Keratinocyte (primary cell): ENCODE data around the gene SMC5. TPM values are rescaled to one million over a fixed set of nuclear protein-coding genes. Genes with fewer than 3 reads are reported as not detected.

Experiments used
- DNase-seq: peaks from one replicate; pipeline ENCODE4 v3.0.0-alpha.2; 2011; ENCODE audit warnings: low read depth, missing footprints, low spot score
- FAIRE-seq: peaks from 2 replicates; lab custom pipeline; 2011; peaks lifted over from hg19 to GRCh38; lab: Jason Lieb, UNC
- H2AFZ ChIP-seq: 2 replicates; pipeline ENCODE4 v1.6.0; 2012; ENCODE audit warnings: low read length, control low read depth, inconsistent platforms; ENCODE audit not compliant: control insufficient read depth
- H3K27ac ChIP-seq: 2 replicates; pipeline ENCODE4 v1.5.1; 2011; ENCODE audit warnings: low read length; ENCODE audit not compliant: control insufficient read depth, insufficient read depth
- H3K27me3 ChIP-seq: 3 replicates; pipeline ENCODE4 v1.6.0; 2011; ENCODE audit warnings: low read length; ENCODE audit not compliant: control insufficient read depth, insufficient read depth; ENCODE audit errors: extremely low read depth
- H3K36me3 ChIP-seq, 2 experiments: 2 replicates in 1 of 2; 3 replicates in 1 of 2; pipeline ENCODE4 v1.5.1; 2011; ENCODE audit warnings: low read length in 2 of 2, mild to moderate bottlenecking in 1 of 2; ENCODE audit not compliant: control insufficient read depth in 2 of 2, insufficient read depth in 2 of 2; ENCODE audit errors: extremely low read depth in 1 of 2
- H3K4me1 ChIP-seq: 3 replicates; pipeline ENCODE4 v1.5.1; 2011; ENCODE audit warnings: low read length; ENCODE audit not compliant: control insufficient read depth, insufficient read depth; ENCODE audit errors: extremely low read depth
- H3K4me2 ChIP-seq: 3 replicates; pipeline ENCODE4 v1.6.0; 2011; ENCODE audit warnings: low read depth, low read length; ENCODE audit not compliant: control insufficient read depth, insufficient read depth; ENCODE audit errors: extremely low read depth
- H3K4me3 ChIP-seq, 3 experiments: fragments of 200-600 bp in 1 of 3; sonication (generic) in 1 of 3; 2 replicates in 2 of 3; 3 replicates in 1 of 3; pipeline ENCODE4 v1.5.1; 2011 to 2016; ENCODE audit warnings: low read length in 3 of 3, mild to moderate bottlenecking in 3 of 3, control low read depth in 2 of 3, inconsistent platforms in 1 of 3, low read depth in 1 of 3, mixed read lengths in 1 of 3, mixed run types in 1 of 3, moderate library complexity in 1 of 3; ENCODE audit not compliant: control insufficient read depth in 2 of 3, insufficient read depth in 2 of 3; ENCODE audit errors: extremely low read depth in 1 of 3
- H3K79me2 ChIP-seq: 2 replicates; pipeline ENCODE4 v1.6.0; 2012; ENCODE audit warnings: low read length; ENCODE audit not compliant: control insufficient read depth, insufficient read depth
- H3K9ac ChIP-seq: 3 replicates; pipeline ENCODE4 v1.6.0; 2011; ENCODE audit warnings: low read length; ENCODE audit not compliant: control insufficient read depth, insufficient read depth; ENCODE audit errors: extremely low read depth
- H3K9me1 ChIP-seq: 3 replicates; pipeline ENCODE4 v1.6.0; 2011; ENCODE audit warnings: low read length; ENCODE audit not compliant: control insufficient read depth, insufficient read depth; ENCODE audit errors: extremely low read depth
- H3K9me3 ChIP-seq: 2 replicates; pipeline ENCODE4 v1.5.1; 2012; ENCODE audit warnings: low read depth, low read length; ENCODE audit not compliant: control insufficient read depth
- H4K20me1 ChIP-seq: 3 replicates; pipeline ENCODE4 v1.6.0; 2011; ENCODE audit warnings: low read length; ENCODE audit not compliant: control insufficient read depth, insufficient read depth; ENCODE audit errors: extremely low read depth
- EZH2 ChIP-seq: IDR thresholded peaks from one replicate; pipeline ENCODE4 v1.6.1; 2012; ENCODE audit warnings: inconsistent platforms, mild to moderate bottlenecking, low read length, moderate library complexity
- dilution Hi-C: fragments of 300-500 bp; cut with MboI; formaldehyde crosslinking; loops from one replicate; pipeline ENCODE4 v1.7.0; 2020; ENCODE audit warnings: low sequenced_read_pairs; ENCODE audit not compliant: extremely low pct_ligation_motif_present
- polyA plus RNA-seq, 5 experiments: library from polyadenylated mRNA; depleted of rRNA in 3 of 5; stranded (reverse) in 3 of 5; stranded (forward) in 1 of 5; unstranded in 1 of 5; fragments of >200 nt; gene quantifications; 1 replicate in 1 of 5; 2 replicates in 3 of 5; 3 replicates in 1 of 5; pipeline versions ENCODE4 v1.2.1 to v1.2.3, GENCODE V29; 2011 to 2012; ENCODE audit warnings: missing spikeins in 2 of 5, low read depth in 1 of 5, low replicate concordance in 1 of 5
- TF ChIP-seq, protein P1 (sequence below), 3 experiments: IDR thresholded peaks in 1 of 3; conservative IDR thresholded peaks in 1 of 3; optimal IDR thresholded peaks in 1 of 3; 2 replicates in 2 of 3; 3 replicates in 1 of 3; pipeline versions ENCODE3 to v1.5.1; 2011; ENCODE audit warnings: low read length in 3 of 3, mild to moderate bottlenecking in 3 of 3, moderate library complexity in 2 of 3, control low read depth in 1 of 3, inconsistent platforms in 1 of 3; ENCODE audit not compliant: insufficient read depth in 2 of 3; ENCODE audit errors: extremely low read depth in 1 of 3

Gene SMC5
- polyA plus RNA-seq, 1 donor (not counting 4 experiments of a cell fraction or from before 2014, with no cell fraction given) = 16.5 TPM

- Histone ChIP-seq H3K9me1 (no peaks in the 10 kb centered on the region), H3K4me1 (no peaks in the 10 kb centered on the region), H3K36me3 (peaks cover 7 to 8% of the 10 kb centered on the region in 2 experiments), H4K20me1 (no peaks in the 10 kb centered on the region), H3K9me3 (no peaks in the 10 kb centered on the region), H3K27ac (no peak overlapping the region), H3K79me2 (no peaks in the 10 kb centered on the region), H3K9ac (no peak overlapping the region), H2AFZ (no peak overlapping the region), H3K4me3 (no peak overlapping the region), H3K27me3 (no peaks in the 10 kb centered on the region), H3K4me2 (no peak overlapping the region)
- no peak for FAIRE-seq
- dilution Hi-C loops = no loop called here
- no peak for DNase-seq
- TF ChIP-seq, protein P1, sequence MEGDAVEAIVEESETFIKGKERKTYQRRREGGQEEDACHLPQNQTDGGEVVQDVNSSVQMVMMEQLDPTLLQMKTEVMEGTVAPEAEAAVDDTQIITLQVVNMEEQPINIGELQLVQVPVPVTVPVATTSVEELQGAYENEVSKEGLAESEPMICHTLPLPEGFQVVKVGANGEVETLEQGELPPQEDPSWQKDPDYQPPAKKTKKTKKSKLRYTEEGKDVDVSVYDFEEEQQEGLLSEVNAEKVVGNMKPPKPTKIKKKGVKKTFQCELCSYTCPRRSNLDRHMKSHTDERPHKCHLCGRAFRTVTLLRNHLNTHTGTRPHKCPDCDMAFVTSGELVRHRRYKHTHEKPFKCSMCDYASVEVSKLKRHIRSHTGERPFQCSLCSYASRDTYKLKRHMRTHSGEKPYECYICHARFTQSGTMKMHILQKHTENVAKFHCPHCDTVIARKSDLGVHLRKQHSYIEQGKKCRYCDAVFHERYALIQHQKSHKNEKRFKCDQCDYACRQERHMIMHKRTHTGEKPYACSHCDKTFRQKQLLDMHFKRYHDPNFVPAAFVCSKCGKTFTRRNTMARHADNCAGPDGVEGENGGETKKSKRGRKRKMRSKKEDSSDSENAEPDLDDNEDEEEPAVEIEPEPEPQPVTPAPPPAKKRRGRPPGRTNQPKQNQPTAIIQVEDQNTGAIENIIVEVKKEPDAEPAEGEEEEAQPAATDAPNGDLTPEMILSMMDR (optimal IDR thresholded peaks at IDR 0.05 in 1 of 3, IDR thresholded peaks at IDR 0.05 in 1 of 3, conservative IDR thresholded peaks at IDR 0.05 in 1 of 3; ENCODE audit: extremely low read depth in 1 of 3, insufficient read depth in 2 of 3, low read length in 3 of 3) = no peak
- no peak for TF ChIP-seq EZH2
Measured at GRCh38 chr9:70303268-70303667, 44.5 kb downstream of the SMC5 start.

DNA sequence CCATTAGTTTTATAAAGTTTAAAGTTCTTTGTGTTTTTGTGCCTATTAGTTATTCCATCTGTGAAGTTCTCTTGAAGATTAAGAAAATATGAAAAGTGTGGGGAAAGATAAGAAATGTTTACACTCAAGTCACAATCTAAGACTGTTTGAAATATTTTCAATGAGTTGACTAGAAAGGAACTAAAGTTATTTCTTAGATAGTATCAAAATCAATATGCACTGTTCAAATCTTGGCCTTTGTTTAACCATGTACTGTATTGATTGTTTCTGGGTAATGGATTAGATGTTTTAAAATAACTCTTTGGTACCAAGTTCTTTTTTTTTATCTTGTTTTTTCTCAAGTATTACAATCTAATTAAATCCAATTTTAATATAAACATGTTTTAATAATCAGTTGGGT lies 46.0 kb downstream of the SMC5 start:
- dilution Hi-C loops = no loop called here
- Histone ChIP-seq H3K36me3 (peaks cover 8 to 10% of the 10 kb centered on the region in 2 experiments), H4K20me1 (no peaks in the 10 kb centered on the region)

More for the DNA sequence above, 46.0 kb downstream of the SMC5 start:
- Histone ChIP-seq H3K27ac (no peak overlapping the region), H3K4me2 (no peak overlapping the region), H3K9me1 (no peaks in the 10 kb centered on the region), H3K4me3 (no peak overlapping the region), H3K9ac (no peak overlapping the region), H3K4me1 (no peaks in the 10 kb centered on the region), H2AFZ (no peak overlapping the region), H3K27me3 (no peaks in the 10 kb centered on the region), H3K9me3 (no peaks in the 10 kb centered on the region), H3K79me2 (no peaks in the 10 kb centered on the region)
- TF ChIP-seq, protein P1 (optimal IDR thresholded peaks at IDR 0.05 in 1 of 3, IDR thresholded peaks at IDR 0.05 in 1 of 3, conservative IDR thresholded peaks at IDR 0.05 in 1 of 3; ENCODE audit: extremely low read depth in 1 of 3, insufficient read depth in 2 of 3, low read length in 3 of 3) = no peak
- no peak for TF ChIP-seq EZH2
- DNase-seq (no peak), FAIRE-seq (no peak)
